IMR-90 (cell line): Measurements from ENCODE around the gene SYNE2. TPM values are rescaled to one million over a fixed set of nuclear protein-coding genes. Genes with fewer than 3 reads are reported as not detected.
A peak's percentile ranks its signal among the peaks of the same experiment; 100 is the strongest.

Source experiments
- ATAC-seq: fragments of 200-7000 bp; cut with Tn5 transposase; 2 replicates; pipeline ENCODE4 v1.9.1; 2020; ENCODE audit warnings: low read depth, mild to moderate bottlenecking, moderate library complexity
- BruUV-seq: library from RNA; stranded (reverse); fragments of 400-500 nt; replicated peaks from 2 replicates; lab custom pipeline; 2021; lab: Mats Ljungman, UMichigan
- CTCF ChIA-PET: fragments of 300-600 bp; formaldehyde crosslinking; extraction: SDS; loops from one replicate; lab custom pipeline; 2021; ENCODE audit warnings: antibody characterized with exemption; lab: Yijun Ruan, JAX
- POLR2A ChIA-PET: fragments of 300-600 bp; sonication (Branson Sonifier 250); formaldehyde crosslinking; loops from one replicate; lab custom pipeline; 2022; ENCODE audit warnings: antibody characterized with exemption; ENCODE audit not compliant: unreplicated experiment; lab: Charles Lee
- DNase-seq: peaks from one replicate; pipeline ENCODE4 v3.0.0; 2013
- H2AFZ ChIP-seq: replicated peaks from 2 replicates; pipeline ENCODE3; 2013; ENCODE audit warnings: low read length, mild to moderate bottlenecking; ENCODE audit not compliant: poor library complexity
- H2AK5ac ChIP-seq: 2 replicates; pipeline ENCODE4 v1.6.1; 2013; ENCODE audit warnings: low read depth, low read length, inconsistent platforms
- H2AK9ac ChIP-seq: replicated peaks from 2 replicates; pipeline ENCODE3; 2013; ENCODE audit warnings: mild to moderate bottlenecking, low read depth, low read length, moderate library complexity; ENCODE audit not compliant: poor library complexity
- H2BK120ac ChIP-seq: 2 replicates; pipeline ENCODE4 v1.6.1; 2013; ENCODE audit warnings: low read depth, low read length, inconsistent platforms
- H2BK15ac ChIP-seq: 3 replicates; pipeline ENCODE4 v1.6.1; 2013; ENCODE audit warnings: low read depth, low read length, inconsistent platforms
- H2BK20ac ChIP-seq: 2 replicates; pipeline ENCODE4 v1.6.1; 2013; ENCODE audit warnings: low read depth, mild to moderate bottlenecking, inconsistent platforms, low read length, moderate library complexity
- H2BK5ac ChIP-seq: 2 replicates; pipeline ENCODE4 v1.6.1; 2013; ENCODE audit warnings: mild to moderate bottlenecking, low read depth, low read length, inconsistent platforms; ENCODE audit not compliant: poor library complexity, severe bottlenecking
- H3K14ac ChIP-seq: replicated peaks from 2 replicates; pipeline ENCODE4 v1.6.1; 2013; ENCODE audit warnings: low read depth, low read length, inconsistent platforms
- H3K18ac ChIP-seq: 2 replicates; pipeline ENCODE4 v1.6.1; 2013; ENCODE audit warnings: low read depth, low read length, control low read depth
- H3K23ac ChIP-seq: 2 replicates; pipeline ENCODE4 v1.6.1; 2013; ENCODE audit warnings: low read depth, low read length, inconsistent platforms
- H3K27ac ChIP-seq: 2 replicates; pipeline ENCODE4 v1.5.1; 2013; ENCODE audit warnings: mild to moderate bottlenecking, control low read depth, low read length; ENCODE audit not compliant: insufficient read depth
- H3K27me3 ChIP-seq: 2 replicates; pipeline ENCODE4 v1.6.1; 2013; ENCODE audit warnings: low read length; ENCODE audit not compliant: control insufficient read depth, insufficient read depth
- H3K36me3 ChIP-seq: 2 replicates; pipeline ENCODE4 v1.6.1; 2013; ENCODE audit warnings: low read length, mixed read lengths; ENCODE audit not compliant: control insufficient read depth, insufficient read depth
- H3K4ac ChIP-seq: 2 replicates; pipeline ENCODE4 v1.6.1; 2013; ENCODE audit warnings: low read depth, low read length, inconsistent platforms
- H3K4me1 ChIP-seq: 2 replicates; pipeline ENCODE4 v1.6.1; 2013; ENCODE audit warnings: low read length, mixed read lengths; ENCODE audit not compliant: control insufficient read depth, insufficient read depth
- H3K4me2 ChIP-seq: 2 replicates; pipeline ENCODE4 v1.6.1; 2013; ENCODE audit warnings: low read depth, mild to moderate bottlenecking, control low read depth, low read length, moderate library complexity
- H3K4me3 ChIP-seq: 2 replicates; pipeline ENCODE4 v1.5.1; 2013; ENCODE audit warnings: low read depth, mild to moderate bottlenecking, control low read depth, low read length, moderate library complexity; ENCODE audit not compliant: insufficient read depth
- H3K56ac ChIP-seq: 2 replicates; pipeline ENCODE4 v1.6.1; 2013; ENCODE audit warnings: low read length, inconsistent platforms; ENCODE audit not compliant: insufficient read depth; ENCODE audit errors: extremely low read depth
- H3K79me1 ChIP-seq, 2 experiments: 2 replicates each; pipeline ENCODE4 v1.6.1; 2013; ENCODE audit warnings: low read length in 2 of 2, inconsistent platforms in 1 of 2, low read depth in 1 of 2
- H3K9ac ChIP-seq: 2 replicates; pipeline ENCODE4 v1.6.1; 2013; ENCODE audit warnings: low read depth, low read length, control low read depth
- H3K9me1 ChIP-seq: 2 replicates; pipeline ENCODE4 v1.6.1; 2013; ENCODE audit warnings: low read length, inconsistent platforms; ENCODE audit not compliant: insufficient read depth
- H3K9me3 ChIP-seq: 2 replicates; pipeline ENCODE4 v1.6.1; 2013; ENCODE audit warnings: low read length; ENCODE audit not compliant: control insufficient read depth, insufficient read depth
- H4K20me1 ChIP-seq: 2 replicates; pipeline ENCODE4 v1.6.1; 2013; ENCODE audit warnings: low read length, inconsistent platforms; ENCODE audit not compliant: insufficient read depth
- H4K5ac ChIP-seq: 2 replicates; pipeline ENCODE4 v1.6.1; 2013; ENCODE audit warnings: mild to moderate bottlenecking, low read depth, low read length, control low read depth
- H4K8ac ChIP-seq, 2 experiments: 2 replicates each; pipeline ENCODE4 v1.6.1; 2013; ENCODE audit warnings: low read depth in 2 of 2, low read length in 2 of 2, control low read depth in 1 of 2, inconsistent platforms in 1 of 2
- H4K91ac ChIP-seq: 2 replicates; pipeline ENCODE4 v1.6.1; 2013; ENCODE audit warnings: low read depth, low read length, inconsistent platforms; ENCODE audit not compliant: insufficient read depth
- CEBPB ChIP-seq: IDR thresholded peaks from 2 replicates; pipeline ENCODE4 v1.6.1; 2012; ENCODE audit warnings: low read depth, low read length, improper control_type of control experiment
- CHD1 ChIP-seq: IDR thresholded peaks from 2 replicates; pipeline ENCODE4 v1.6.1; 2012; ENCODE audit warnings: low read depth, low read length, improper control_type of control experiment
- CTCF ChIP-seq: conservative IDR thresholded peaks from 2 replicates; pipeline ENCODE4 v1.5.1; 2012; ENCODE audit warnings: mild to moderate bottlenecking, low read depth, low read length, improper control_type of control experiment
- FOS ChIP-seq: fragments of 150-350 bp; IDR thresholded peaks from 2 replicates; pipeline ENCODE4 v1.6.1; 2016; ENCODE audit warnings: low read depth, low read length
- NFE2L2 ChIP-seq: fragments of 150-350 bp; IDR thresholded peaks from 2 replicates; pipeline ENCODE4 v1.6.1; 2016; ENCODE audit warnings: low read depth, mild to moderate bottlenecking, low read length
- RAD21 ChIP-seq: IDR thresholded peaks from 2 replicates; pipeline ENCODE4 v1.6.1; 2012; ENCODE audit warnings: low read length, improper control_type of control experiment
- RCOR1 ChIP-seq: IDR thresholded peaks from 2 replicates; pipeline ENCODE4 v1.6.1; 2012; ENCODE audit warnings: mild to moderate bottlenecking, low read length, improper control_type of control experiment; ENCODE audit not compliant: insufficient replicate concordance
- SMC3 ChIP-seq: fragments of 150-350 bp; IDR thresholded peaks from 2 replicates; pipeline ENCODE4 v1.6.1; 2016; ENCODE audit warnings: low read depth, mild to moderate bottlenecking, antibody characterized with exemption, low read length, moderate library complexity
- USF2 ChIP-seq: fragments of 150-350 bp; IDR thresholded peaks from 2 replicates; pipeline ENCODE4 v1.6.1; 2017; ENCODE audit warnings: mild to moderate bottlenecking, antibody characterized with exemption, low read length, low read depth
- WGBS, 2 experiments: methylation state at CpG; one replicate each; pipeline versions ENCODE4 v1.1.5 to v1.1.7; 2013; ENCODE audit warnings: missing lambda C conversion rate in 2 of 2; ENCODE audit not compliant: insufficient read length in 1 of 2; ENCODE audit errors: extremely low coverage in 2 of 2; 5-methylcytosine and 5-hydroxymethylcytosine counted together
- dilution Hi-C: fragments of 300-500 bp; cut with HindIII; formaldehyde crosslinking; loops from one replicate; pipeline ENCODE4 v1.14.3; 2018; ENCODE audit warnings: low sequenced_read_pairs; ENCODE audit not compliant: unreplicated experiment
- in situ Hi-C: fragments of 300-500 bp; cut with MboI; formaldehyde crosslinking; loops from 3 replicates; pipeline ENCODE4 v1.14.3; 2019; ENCODE audit warnings: low sequenced_read_pairs, inconsistent platforms, mixed read lengths
- intact Hi-C: fragments of 100-400 bp; cut with micrococcal nuclease; formaldehyde crosslinking; loops from 2 replicates; pipeline ENCODE4 v1.10.0; 2022
- polyA plus RNA-seq, 3 experiments: library from polyadenylated mRNA; depleted of rRNA; stranded (reverse); fragments of >200 nt; gene quantifications; 2 replicates each; pipeline ENCODE4 v1.2.3, GENCODE V29; 2012; ENCODE audit warnings: low replicate concordance in 1 of 3
- total RNA-seq: library from RNA; depleted of rRNA; stranded (reverse); fragments of >200 nt; gene quantifications from 2 replicates; pipeline ENCODE4 v1.2.3, GENCODE V29; 2012
- TF ChIP-seq, protein P1 (sequence below): fragments of 150-350 bp; IDR thresholded peaks from 2 replicates; pipeline ENCODE4 v1.6.1; 2016; ENCODE audit warnings: low read depth, mild to moderate bottlenecking, low read length, moderate library complexity, borderline replicate concordance

The SYNE2 gene
- total and polyA plus RNA-seq, 2 of the 4 experiments (the other 2 are of a cell fraction) = 5.2 to 28.9 TPM

GRCh38 chr14:64109819-64110554 is 257.2 kb downstream of the SYNE2 start:
- H3K4ac ChIP-seq = no peak overlapping the region
- H3K36me3 ChIP-seq = no peaks in the 10 kb centered on the region
- in situ Hi-C loops (no loop called here), intact Hi-C loops (loop anchor here (2.0 kb wide), 1 partner anchor 77 kb away; no protein-coding TSS in a partner anchor), dilution Hi-C loops (no loop called here)
- H3K9ac ChIP-seq = no peak overlapping the region
- peak; percentile 49 for DNase-seq
- H3K4me2 ChIP-seq = peak overlapping the region; percentile 45; the same call in 1 of the 2 replicates
- no peak overlapping the region for H3K14ac ChIP-seq
- no peak overlapping the region for H2AK5ac ChIP-seq
- no peak overlapping the region for H2BK5ac ChIP-seq
- peaks cover 8% of the 10 kb centered on the region for H3K4me1 ChIP-seq
- no peak overlapping the region for H3K18ac ChIP-seq
- no peak overlapping the region for H2AFZ ChIP-seq
- H3K23ac ChIP-seq = no peak overlapping the region
- H4K20me1 ChIP-seq = no peaks in the 10 kb centered on the region
- H3K9me1 ChIP-seq = no peaks in the 10 kb centered on the region; the same call in 1 of the 2 replicates
- H3K9me3 ChIP-seq = no peaks in the 10 kb centered on the region
- H2BK120ac ChIP-seq = no peak overlapping the region
- 0 out of 2 replicates have a peak overlapping the region, but pooled peaks have one; percentile 27 for H4K91ac ChIP-seq
- ChIA-PET POLR2A (no interaction called here), CTCF (interaction anchor here (0.7 to 1.1 kb wide), 2 partner anchors 28 to 372 kb away, joined by 3 to 7 read pairs; no protein-coding TSS in a partner anchor)
- H2BK20ac ChIP-seq = no peak overlapping the region
- H3K56ac ChIP-seq = no peak overlapping the region
- no peak overlapping the region for H2BK15ac ChIP-seq
- H2AK9ac ChIP-seq = no peak overlapping the region
- peak; percentile 83 for ATAC-seq
- H3K27me3 ChIP-seq = no peaks in the 10 kb centered on the region
- TF ChIP-seq RCOR1 (no peak), CTCF (no peak), CHD1 (no peak), NFE2L2 (no peak), FOS (peak; percentile 76), SMC3 (no peak), CEBPB (peak; percentile 67), USF2 (no peak), RAD21 (no peak)
- TF ChIP-seq, protein P1, sequence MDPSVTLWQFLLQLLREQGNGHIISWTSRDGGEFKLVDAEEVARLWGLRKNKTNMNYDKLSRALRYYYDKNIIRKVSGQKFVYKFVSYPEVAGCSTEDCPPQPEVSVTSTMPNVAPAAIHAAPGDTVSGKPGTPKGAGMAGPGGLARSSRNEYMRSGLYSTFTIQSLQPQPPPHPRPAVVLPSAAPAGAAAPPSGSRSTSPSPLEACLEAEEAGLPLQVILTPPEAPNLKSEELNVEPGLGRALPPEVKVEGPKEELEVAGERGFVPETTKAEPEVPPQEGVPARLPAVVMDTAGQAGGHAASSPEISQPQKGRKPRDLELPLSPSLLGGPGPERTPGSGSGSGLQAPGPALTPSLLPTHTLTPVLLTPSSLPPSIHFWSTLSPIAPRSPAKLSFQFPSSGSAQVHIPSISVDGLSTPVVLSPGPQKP = no peak
- H3K27ac ChIP-seq = peak overlapping the region; percentile 49; the same call in 1 of the 2 replicates
- no peak overlapping the region for H3K4me3 ChIP-seq
- no peak overlapping the region for H4K8ac ChIP-seq
- H3K79me1 ChIP-seq = no peaks in the 10 kb centered on the region
- BruUV-seq = no TSS peak
- no peak overlapping the region for H4K5ac ChIP-seq
- WGBS, 2 experiments = no CpG with 5 or more reads among the region's 1 CpG
